GM12874 (cell line): ENCODE results near the gene CDK10.

Experiments used
- CTCF ChIP-seq: IDR thresholded peaks from 2 replicates; pipeline ENCODE4 v1.5.1; 2011; ENCODE audit warnings: low read depth, mild to moderate bottlenecking, control low read depth, low read length, moderate library complexity; ENCODE audit not compliant: insufficient read depth

The CDK10 gene

DNA sequence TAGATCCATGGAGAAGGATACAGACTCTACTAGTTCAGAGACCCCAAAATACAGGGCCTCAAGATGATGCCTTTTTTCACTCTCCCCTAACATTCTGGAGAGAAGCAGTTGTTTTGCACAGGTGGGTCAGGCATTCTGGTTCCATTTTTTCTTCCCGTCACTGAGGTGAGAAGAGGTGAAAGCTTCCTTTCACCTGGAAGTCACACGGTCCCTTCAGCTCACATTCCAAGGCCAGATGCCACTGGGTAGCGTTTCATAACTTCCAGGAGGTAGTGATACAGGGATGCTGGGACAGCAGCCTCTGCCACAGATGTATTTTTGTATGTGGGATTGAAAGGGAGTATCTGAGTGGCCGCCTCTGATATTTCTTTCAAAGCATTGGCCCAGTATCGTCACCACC lies 1.9 kb downstream of the CDK10 start:
- TF ChIP-seq CTCF = no peak

- no peak for TF ChIP-seq CTCF
Measured at GRCh38 chr16:89689142-89689541, 2.7 kb downstream of the CDK10 start.

GRCh38 chr16:89690392-89690901 lies 4.0 kb downstream of the CDK10 start:
- TF ChIP-seq CTCF = no peak

GRCh38 chr16:89691231-89691985 lies 4.9 kb downstream of the CDK10 start:
- TF ChIP-seq CTCF = no peak

- no peak for TF ChIP-seq CTCF
Measured at GRCh38 chr16:89691986-89692569, 5.6 kb downstream of the CDK10 start.

DNA sequence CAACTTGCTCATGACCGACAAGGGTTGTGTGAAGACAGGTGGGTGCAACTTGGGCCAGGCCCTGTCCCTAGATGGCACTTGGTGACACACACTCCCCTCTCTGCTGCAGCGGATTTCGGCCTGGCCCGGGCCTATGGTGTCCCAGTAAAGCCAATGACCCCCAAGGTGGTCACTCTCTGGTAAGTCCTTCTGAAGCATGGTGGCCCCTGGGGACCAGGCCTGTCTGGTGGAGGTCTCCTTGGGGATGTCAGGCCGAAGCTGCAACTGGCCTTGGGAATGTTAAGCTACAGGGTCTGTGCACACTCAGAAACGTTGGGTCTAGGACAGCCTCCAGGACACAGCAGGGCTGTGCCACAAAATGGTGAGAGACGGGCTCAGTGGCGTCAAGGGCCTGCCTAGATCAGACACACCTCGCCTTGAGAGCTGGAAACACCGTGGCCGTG lies 6.8 kb downstream of the CDK10 start:
- TF ChIP-seq CTCF = no peak

DNA sequence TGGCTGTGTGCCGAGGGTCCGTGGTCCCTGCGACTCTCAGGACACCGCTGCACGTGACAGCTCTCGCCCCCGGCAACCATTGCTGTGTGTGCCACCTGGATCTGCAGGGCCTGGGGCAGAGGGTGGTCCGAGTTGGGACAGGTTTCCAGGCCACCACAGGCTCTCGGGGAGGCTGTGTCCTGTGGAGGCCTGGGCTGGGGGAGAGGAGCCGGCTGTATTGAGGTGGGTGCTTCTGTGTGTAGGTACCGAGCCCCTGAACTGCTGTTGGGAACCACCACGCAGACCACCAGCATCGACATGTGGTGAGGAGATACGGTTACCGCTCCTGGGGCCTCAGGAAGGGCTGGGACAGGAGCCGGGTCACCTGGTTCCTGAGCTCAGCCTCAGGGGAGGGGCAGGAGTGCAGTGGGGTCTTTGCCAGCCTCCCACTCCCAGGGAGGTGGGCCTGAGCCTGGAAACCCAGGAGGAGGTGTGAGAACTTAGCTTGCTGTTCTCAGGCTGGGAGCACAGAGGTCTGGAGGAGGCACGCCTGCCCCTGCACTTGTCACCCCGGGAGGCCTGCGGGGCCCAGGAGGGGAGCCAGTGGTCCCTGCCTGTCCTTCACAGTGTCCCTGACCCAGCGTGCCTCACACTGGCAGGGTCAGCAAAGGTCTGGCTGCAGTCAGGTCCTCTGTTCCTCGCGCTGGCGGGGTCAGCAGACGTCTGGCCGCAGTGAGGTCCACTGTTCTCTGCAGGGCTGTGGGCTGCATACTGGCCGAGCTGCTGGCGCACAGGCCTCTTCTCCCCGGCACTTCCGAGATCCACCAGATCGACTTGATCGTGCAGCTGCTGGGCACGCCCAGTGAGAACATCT lies 7.7 kb downstream of the CDK10 start:
- TF ChIP-seq CTCF = no peak
